GM12801 (cell line): ENCODE results near the gene RAPGEF1.

ENCODE experiments used
- CTCF ChIP-seq: IDR thresholded peaks from one replicate; pipeline ENCODE4 v1.5.1; 2011; ENCODE audit warnings: control low read depth; ENCODE audit not compliant: insufficient read length; ENCODE audit errors: extremely low read depth

RAPGEF1 gene

GRCh38 chr9:131579789-131580211, 160.1 kb downstream of the RAPGEF1 start:
- TF ChIP-seq CTCF = no peak

GRCh38 chr9:131578731-131579504, 161.0 kb downstream of the RAPGEF1 start:
- TF ChIP-seq CTCF = no peak

GRCh38 chr9:131578021-131578420, 161.9 kb downstream of the RAPGEF1 start:
- no peak for TF ChIP-seq CTCF

GRCh38 chr9:131577005-131578000, 162.6 kb downstream of the RAPGEF1 start:
- no peak for TF ChIP-seq CTCF

GRCh38 chr9:131575946-131576853, 163.7 kb downstream of the RAPGEF1 start:
- TF ChIP-seq CTCF = no peak

GRCh38 chr9:131574730-131575640, 164.9 kb downstream of the RAPGEF1 start:
- no peak for TF ChIP-seq CTCF
